HCT116 (cell line): Measurements from ENCODE around the gene KAZN. TPM values are rescaled to one million over a fixed set of nuclear protein-coding genes. Genes with fewer than 3 reads are reported as not detected.

ENCODE experiments used
- ATAC-seq: fragments of 200-7000 bp; cut with Tn5 transposase; 2 replicates; pipeline ENCODE4 v1.9.1; 2020; ENCODE audit warnings: mild to moderate bottlenecking, moderate library complexity
- BruUV-seq: library from RNA; stranded (reverse); fragments of 400-500 nt; replicated peaks from 2 replicates; lab custom pipeline; 2021; lab: Mats Ljungman, UMichigan
- CTCF ChIA-PET: fragments of 300-600 bp; sonication (Branson Sonifier 250); formaldehyde crosslinking; loops from one replicate; lab custom pipeline; 2021; ENCODE audit warnings: antibody characterized with exemption; lab: Charles Lee
- POLR2A ChIA-PET: fragments of 300-600, 350-600 bp; sonication (Branson Sonifier 250); formaldehyde crosslinking; loops from one replicate; lab custom pipeline; 2021; ENCODE audit warnings: antibody characterized with exemption; lab: Charles Lee
- RAD21 ChIA-PET, 2 experiments: fragments of 300-600 bp; sonication (Branson Sonifier 250); formaldehyde crosslinking; loops; one replicate each; lab custom pipeline; 2023; ENCODE audit warnings: low total read pairs in 2 of 2; ENCODE audit not compliant: uncharacterized antibody in 2 of 2, unreplicated experiment in 2 of 2, low non-redundant PET in 1 of 2; lab: Charles Lee
- DNase-seq: peaks from one replicate; pipeline ENCODE4 v3.0.0-alpha.2; 2010; ENCODE audit warnings: low read depth, low spot score
- H2AFZ ChIP-seq: fragments of 200-600 bp; shearing (Covaris generic), sonication (generic); 2 replicates; pipeline ENCODE4 v1.6.1; 2017; ENCODE audit warnings: low read depth, mixed run types, mixed read lengths, antibody characterized with exemption, low read length; ENCODE audit not compliant: poor library complexity, severe bottlenecking
- H3K27ac ChIP-seq: 2 replicates; pipeline ENCODE4 v1.5.1; 2012; ENCODE audit warnings: low read depth, low read length
- H3K27me3 ChIP-seq: fragments of 200-600 bp; sonication (generic); 2 replicates; pipeline ENCODE4 v1.6.1; 2016; ENCODE audit warnings: mixed run types, low read length, mixed read lengths; ENCODE audit not compliant: insufficient read depth
- H3K36me3 ChIP-seq, 2 experiments: fragments of 200-500 bp in 1 of 2; fragments of 200-600 bp in 1 of 2; sonication (Bioruptor generic) in 1 of 2; sonication (generic) in 1 of 2; 2 replicates each; pipeline versions ENCODE4 v1.5.1 to v1.6.1; 2014 to 2016; ENCODE audit warnings: low read length in 2 of 2, inconsistent platforms in 1 of 2, mixed read lengths in 1 of 2, mixed run types in 1 of 2; ENCODE audit not compliant: insufficient read depth in 2 of 2, control insufficient read depth in 1 of 2
- H3K4me1 ChIP-seq, 2 experiments: fragments of 200-600 bp in 1 of 2; sonication (generic) in 1 of 2; 2 replicates each; pipeline versions ENCODE4 v1.5.1 to v1.6.1; 2012 to 2017; ENCODE audit warnings: low read length in 2 of 2, inconsistent platforms in 1 of 2, mild to moderate bottlenecking in 1 of 2, mixed read lengths in 1 of 2, mixed run types in 1 of 2, moderate library complexity in 1 of 2; ENCODE audit not compliant: insufficient read depth in 2 of 2, control insufficient read depth in 1 of 2
- H3K4me2 ChIP-seq: fragments of 200-600 bp; sonication (generic); 2 replicates; pipeline ENCODE4 v1.6.1; 2017; ENCODE audit warnings: mixed run types, low read length, mixed read lengths
- H3K4me3 ChIP-seq, 2 experiments: fragments of 200-600 bp in 1 of 2; sonication (generic) in 1 of 2; replicated peaks in 1 of 2; 2 replicates each; pipeline ENCODE4 v1.5.1; 2011 to 2016; ENCODE audit warnings: low read length in 2 of 2, control low read depth in 1 of 2, low read depth in 1 of 2, mild to moderate bottlenecking in 1 of 2, mixed read lengths in 1 of 2, mixed run types in 1 of 2
- H3K79me2 ChIP-seq: fragments of 200-600 bp; sonication (generic); 2 replicates; pipeline ENCODE4 v1.6.1; 2017; ENCODE audit warnings: mild to moderate bottlenecking, mixed run types, low read length, moderate library complexity, mixed read lengths; ENCODE audit not compliant: insufficient read depth
- H3K9ac ChIP-seq: fragments of 200-600 bp; sonication (generic); 2 replicates; pipeline ENCODE4 v1.6.1; 2016; ENCODE audit warnings: low read length, mixed read lengths
- H3K9me2 ChIP-seq: fragments of 200-600 bp; sonication (generic), shearing (Covaris generic); 2 replicates; pipeline ENCODE4 v1.6.1; 2017; ENCODE audit warnings: mixed run types, mild to moderate bottlenecking, moderate library complexity; ENCODE audit not compliant: insufficient read depth
- H3K9me3 ChIP-seq, 2 experiments: fragments of 200-500 bp in 1 of 2; fragments of 200-600 bp in 1 of 2; sonication (Bioruptor generic) in 1 of 2; sonication (generic) in 1 of 2; 2 replicates each; pipeline ENCODE4 v1.6.1; 2014 to 2017; ENCODE audit warnings: low read length in 2 of 2, mixed read lengths in 2 of 2, inconsistent platforms in 1 of 2, low read depth in 1 of 2, mild to moderate bottlenecking in 1 of 2, mixed run types in 1 of 2, moderate library complexity in 1 of 2; ENCODE audit not compliant: control insufficient read depth in 1 of 2, insufficient read depth in 1 of 2
- H4K20me1 ChIP-seq: fragments of 200-600 bp; sonication (generic), shearing (Covaris generic); 2 replicates; pipeline ENCODE4 v1.6.1; 2017; ENCODE audit warnings: mixed run types, mild to moderate bottlenecking, moderate library complexity; ENCODE audit not compliant: insufficient read depth
- CBX3 ChIP-seq: IDR thresholded peaks from 2 replicates; pipeline ENCODE4 v1.6.1; 2012; ENCODE audit warnings: low read depth
- CEBPB ChIP-seq: IDR thresholded peaks from 2 replicates; pipeline ENCODE4 v1.6.1; 2012; ENCODE audit warnings: low read depth
- ELF1 ChIP-seq: IDR thresholded peaks from 2 replicates; pipeline ENCODE4 v1.6.1; 2012; ENCODE audit warnings: low read depth, borderline replicate concordance
- EZH2 ChIP-seq: fragments of 200-600 bp; sonication (generic); IDR thresholded peaks from 2 replicates; pipeline ENCODE4 v1.6.1; 2017; ENCODE audit warnings: antibody characterized with exemption, mixed run types
- POLR2A ChIP-seq: IDR thresholded peaks from 2 replicates; pipeline ENCODE4 v1.7.0; 2011; ENCODE audit warnings: borderline replicate concordance; ENCODE audit not compliant: insufficient read depth, insufficient read length; ENCODE audit errors: extremely low read depth
- RAD21 ChIP-seq: IDR thresholded peaks from 2 replicates; pipeline ENCODE4 v1.6.1; 2012; ENCODE audit warnings: low read depth, mild to moderate bottlenecking
- SIN3A ChIP-seq: IDR thresholded peaks from 2 replicates; pipeline ENCODE4 v1.6.1; 2012; ENCODE audit warnings: low read depth
- SP1 ChIP-seq: IDR thresholded peaks from 2 replicates; pipeline ENCODE4 v1.6.1; 2012; ENCODE audit warnings: low read depth
- SRF ChIP-seq: IDR thresholded peaks from 2 replicates; pipeline ENCODE4 v1.6.1; 2012; ENCODE audit warnings: low read depth
- YY1 ChIP-seq: IDR thresholded peaks from 2 replicates; pipeline ENCODE4 v1.6.1; 2011; ENCODE audit warnings: low read length, low read depth, moderate library complexity, mild to moderate bottlenecking; ENCODE audit not compliant: insufficient replicate concordance; ENCODE audit errors: extremely low read depth
- ZNF274 ChIP-seq: fragments of 200-500 bp; sonication (Bioruptor generic); IDR thresholded peaks from 2 replicates; pipeline ENCODE4 v1.6.1; 2014; ENCODE audit warnings: mild to moderate bottlenecking, low read depth, low read length, inconsistent platforms
- intact Hi-C: fragments of 100-400 bp; cut with micrococcal nuclease; formaldehyde crosslinking; loops from 2 replicates; pipeline ENCODE4 v1.10.0; 2022
- total RNA-seq: library from RNA; stranded (reverse); gene quantifications from one replicate; pipeline ENCODE4 v1.2.1, GENCODE V29; 2021; ENCODE audit not compliant: unreplicated experiment
- TF ChIP-seq, protein P1 (sequence below): IDR thresholded peaks from 2 replicates; pipeline ENCODE4 v1.6.1; 2011; ENCODE audit warnings: mild to moderate bottlenecking, low read length, moderate library complexity; ENCODE audit not compliant: insufficient replicate concordance; ENCODE audit errors: extremely low read depth
- TF ChIP-seq, protein P2 (sequence below): IDR thresholded peaks from 2 replicates; pipeline ENCODE4 v1.6.1; 2012; ENCODE audit warnings: low read depth
- TF ChIP-seq, protein P3 (sequence below), 3 experiments: fragments of 200-600 bp in 1 of 3; sonication (generic) in 1 of 3; IDR thresholded peaks in 2 of 3; conservative IDR thresholded peaks in 1 of 3; 2 replicates each; pipeline ENCODE4 v1.5.1; 2012 to 2017; ENCODE audit warnings: low read depth in 2 of 3, low read length in 2 of 3, antibody characterized with exemption in 1 of 3, borderline replicate concordance in 1 of 3, control low read depth in 1 of 3, mild to moderate bottlenecking in 1 of 3, mixed read lengths in 1 of 3, mixed run types in 1 of 3, moderate library complexity in 1 of 3; ENCODE audit not compliant: insufficient read depth in 1 of 3
- TF ChIP-seq, protein P4 (sequence below): IDR thresholded peaks from 2 replicates; pipeline ENCODE4 v1.6.1; 2012

Gene KAZN
- total RNA-seq, 1 experiment from 2014 or later = 13.4 TPM

DNA sequence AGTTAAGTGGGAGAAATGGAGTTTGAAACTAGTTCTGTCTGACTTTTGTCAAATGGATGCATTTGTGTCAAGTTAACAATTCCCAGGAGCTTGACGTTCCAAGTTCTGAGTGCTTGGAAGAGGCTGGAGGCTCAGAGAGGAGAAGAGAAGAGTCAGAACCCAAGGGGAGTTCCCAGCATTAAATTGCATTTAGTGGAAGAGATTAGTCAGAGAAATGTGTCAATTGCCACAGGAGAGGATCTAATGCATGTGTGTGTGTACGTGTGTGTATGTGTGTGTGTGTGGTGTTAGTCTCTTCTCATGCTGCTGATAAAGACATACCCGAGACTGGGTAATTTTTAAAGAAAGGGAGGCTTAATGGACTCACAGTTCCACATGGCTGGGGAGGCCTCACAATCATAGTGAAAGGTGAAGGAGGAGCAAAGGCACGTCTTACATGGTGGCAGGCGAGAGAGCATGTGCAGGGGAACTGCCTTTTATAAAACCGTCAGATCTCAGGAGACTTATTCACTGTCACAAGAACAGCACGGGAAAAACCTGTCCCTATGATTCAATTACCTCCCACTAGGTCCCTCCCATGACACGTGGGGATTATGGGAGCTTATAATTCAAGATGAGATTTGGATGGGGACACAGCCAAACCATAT is 453.5 kb downstream of the KAZN start:
- no peaks in the 10 kb centered on the region for H3K36me3 ChIP-seq
- H3K4me1 ChIP-seq = no peaks in the 10 kb centered on the region
- no peak for DNase-seq
- RAD21 ChIA-PET = no interaction called here
- no peaks in the 10 kb centered on the region for H3K27me3 ChIP-seq
- H4K20me1 ChIP-seq = no peaks in the 10 kb centered on the region
- CTCF ChIA-PET = no interaction called here
- intact Hi-C loops = no loop called here
- H3K79me2 ChIP-seq = no peaks in the 10 kb centered on the region
- H3K27ac ChIP-seq = no peak overlapping the region
- H3K9me3 ChIP-seq = no peaks in the 10 kb centered on the region
- H2AFZ ChIP-seq = no peak overlapping the region
- no peak for TF ChIP-seq RAD21
- TF ChIP-seq, protein P1, sequence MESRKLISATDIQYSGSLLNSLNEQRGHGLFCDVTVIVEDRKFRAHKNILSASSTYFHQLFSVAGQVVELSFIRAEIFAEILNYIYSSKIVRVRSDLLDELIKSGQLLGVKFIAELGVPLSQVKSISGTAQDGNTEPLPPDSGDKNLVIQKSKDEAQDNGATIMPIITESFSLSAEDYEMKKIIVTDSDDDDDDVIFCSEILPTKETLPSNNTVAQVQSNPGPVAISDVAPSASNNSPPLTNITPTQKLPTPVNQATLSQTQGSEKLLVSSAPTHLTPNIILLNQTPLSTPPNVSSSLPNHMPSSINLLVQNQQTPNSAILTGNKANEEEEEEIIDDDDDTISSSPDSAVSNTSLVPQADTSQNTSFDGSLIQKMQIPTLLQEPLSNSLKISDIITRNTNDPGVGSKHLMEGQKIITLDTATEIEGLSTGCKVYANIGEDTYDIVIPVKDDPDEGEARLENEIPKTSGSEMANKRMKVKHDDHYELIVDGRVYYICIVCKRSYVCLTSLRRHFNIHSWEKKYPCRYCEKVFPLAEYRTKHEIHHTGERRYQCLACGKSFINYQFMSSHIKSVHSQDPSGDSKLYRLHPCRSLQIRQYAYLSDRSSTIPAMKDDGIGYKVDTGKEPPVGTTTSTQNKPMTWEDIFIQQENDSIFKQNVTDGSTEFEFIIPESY = no peak
- TF ChIP-seq SRF = no peak
- TF ChIP-seq ZNF274 = no peak
- TF ChIP-seq, protein P2, sequence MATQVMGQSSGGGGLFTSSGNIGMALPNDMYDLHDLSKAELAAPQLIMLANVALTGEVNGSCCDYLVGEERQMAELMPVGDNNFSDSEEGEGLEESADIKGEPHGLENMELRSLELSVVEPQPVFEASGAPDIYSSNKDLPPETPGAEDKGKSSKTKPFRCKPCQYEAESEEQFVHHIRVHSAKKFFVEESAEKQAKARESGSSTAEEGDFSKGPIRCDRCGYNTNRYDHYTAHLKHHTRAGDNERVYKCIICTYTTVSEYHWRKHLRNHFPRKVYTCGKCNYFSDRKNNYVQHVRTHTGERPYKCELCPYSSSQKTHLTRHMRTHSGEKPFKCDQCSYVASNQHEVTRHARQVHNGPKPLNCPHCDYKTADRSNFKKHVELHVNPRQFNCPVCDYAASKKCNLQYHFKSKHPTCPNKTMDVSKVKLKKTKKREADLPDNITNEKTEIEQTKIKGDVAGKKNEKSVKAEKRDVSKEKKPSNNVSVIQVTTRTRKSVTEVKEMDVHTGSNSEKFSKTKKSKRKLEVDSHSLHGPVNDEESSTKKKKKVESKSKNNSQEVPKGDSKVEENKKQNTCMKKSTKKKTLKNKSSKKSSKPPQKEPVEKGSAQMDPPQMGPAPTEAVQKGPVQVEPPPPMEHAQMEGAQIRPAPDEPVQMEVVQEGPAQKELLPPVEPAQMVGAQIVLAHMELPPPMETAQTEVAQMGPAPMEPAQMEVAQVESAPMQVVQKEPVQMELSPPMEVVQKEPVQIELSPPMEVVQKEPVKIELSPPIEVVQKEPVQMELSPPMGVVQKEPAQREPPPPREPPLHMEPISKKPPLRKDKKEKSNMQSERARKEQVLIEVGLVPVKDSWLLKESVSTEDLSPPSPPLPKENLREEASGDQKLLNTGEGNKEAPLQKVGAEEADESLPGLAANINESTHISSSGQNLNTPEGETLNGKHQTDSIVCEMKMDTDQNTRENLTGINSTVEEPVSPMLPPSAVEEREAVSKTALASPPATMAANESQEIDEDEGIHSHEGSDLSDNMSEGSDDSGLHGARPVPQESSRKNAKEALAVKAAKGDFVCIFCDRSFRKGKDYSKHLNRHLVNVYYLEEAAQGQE = no peak
- no peak for TF ChIP-seq CEBPB
- TF ChIP-seq SP1 = no peak
- no peak for TF ChIP-seq POLR2A
- TF ChIP-seq, protein P3, sequence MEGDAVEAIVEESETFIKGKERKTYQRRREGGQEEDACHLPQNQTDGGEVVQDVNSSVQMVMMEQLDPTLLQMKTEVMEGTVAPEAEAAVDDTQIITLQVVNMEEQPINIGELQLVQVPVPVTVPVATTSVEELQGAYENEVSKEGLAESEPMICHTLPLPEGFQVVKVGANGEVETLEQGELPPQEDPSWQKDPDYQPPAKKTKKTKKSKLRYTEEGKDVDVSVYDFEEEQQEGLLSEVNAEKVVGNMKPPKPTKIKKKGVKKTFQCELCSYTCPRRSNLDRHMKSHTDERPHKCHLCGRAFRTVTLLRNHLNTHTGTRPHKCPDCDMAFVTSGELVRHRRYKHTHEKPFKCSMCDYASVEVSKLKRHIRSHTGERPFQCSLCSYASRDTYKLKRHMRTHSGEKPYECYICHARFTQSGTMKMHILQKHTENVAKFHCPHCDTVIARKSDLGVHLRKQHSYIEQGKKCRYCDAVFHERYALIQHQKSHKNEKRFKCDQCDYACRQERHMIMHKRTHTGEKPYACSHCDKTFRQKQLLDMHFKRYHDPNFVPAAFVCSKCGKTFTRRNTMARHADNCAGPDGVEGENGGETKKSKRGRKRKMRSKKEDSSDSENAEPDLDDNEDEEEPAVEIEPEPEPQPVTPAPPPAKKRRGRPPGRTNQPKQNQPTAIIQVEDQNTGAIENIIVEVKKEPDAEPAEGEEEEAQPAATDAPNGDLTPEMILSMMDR (IDR thresholded peaks at IDR 0.05 in 2 of 3, conservative IDR thresholded peaks at IDR 0.05 in 1 of 3; ENCODE audit: borderline replicate concordance in 1 of 3, insufficient read depth in 1 of 3, low read depth in 2 of 3, low read length in 2 of 3) = no peak
- TF ChIP-seq CBX3 = no peak
- TF ChIP-seq ELF1 = no peak
- no peak for TF ChIP-seq EZH2
- no peak for TF ChIP-seq YY1
- TF ChIP-seq, protein P4, sequence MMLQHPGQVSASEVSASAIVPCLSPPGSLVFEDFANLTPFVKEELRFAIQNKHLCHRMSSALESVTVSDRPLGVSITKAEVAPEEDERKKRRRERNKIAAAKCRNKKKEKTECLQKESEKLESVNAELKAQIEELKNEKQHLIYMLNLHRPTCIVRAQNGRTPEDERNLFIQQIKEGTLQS = no peak
- no peak for TF ChIP-seq SIN3A
- TF ChIP-seq, all 23 proteins: peak for 0
- BruUV-seq = no TSS peak
- POLR2A ChIA-PET = no interaction called here
- H3K4me3 ChIP-seq = no peak overlapping the region
- H3K9ac ChIP-seq = no peak overlapping the region
- no peaks in the 10 kb centered on the region for H3K9me2 ChIP-seq
- ATAC-seq = no peak
- H3K4me2 ChIP-seq = no peak overlapping the region
